Measurements from ENCODE around the gene RAPGEF5.

DNA sequence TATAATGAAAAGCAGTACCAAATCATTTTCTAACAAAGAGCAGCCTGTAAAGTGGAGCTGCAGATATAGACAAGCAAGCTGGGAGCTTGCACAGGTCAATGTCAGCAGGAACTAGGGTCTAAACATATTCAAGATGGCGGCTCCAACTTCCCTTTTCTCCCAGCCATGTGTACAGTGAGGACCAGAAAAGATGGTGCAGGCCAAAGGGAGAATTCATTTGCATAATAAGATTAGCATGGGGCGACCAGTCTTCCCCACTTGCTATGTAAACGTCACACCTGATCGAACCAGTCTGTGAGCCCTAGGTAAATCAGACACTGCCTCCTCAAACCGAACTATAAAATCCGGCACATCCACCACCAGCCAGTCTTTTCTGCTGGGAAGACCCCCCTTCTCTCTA is 4.4 kb upstream of the RAPGEF5 start:
- TF ChIP-seq, protein P1, sequence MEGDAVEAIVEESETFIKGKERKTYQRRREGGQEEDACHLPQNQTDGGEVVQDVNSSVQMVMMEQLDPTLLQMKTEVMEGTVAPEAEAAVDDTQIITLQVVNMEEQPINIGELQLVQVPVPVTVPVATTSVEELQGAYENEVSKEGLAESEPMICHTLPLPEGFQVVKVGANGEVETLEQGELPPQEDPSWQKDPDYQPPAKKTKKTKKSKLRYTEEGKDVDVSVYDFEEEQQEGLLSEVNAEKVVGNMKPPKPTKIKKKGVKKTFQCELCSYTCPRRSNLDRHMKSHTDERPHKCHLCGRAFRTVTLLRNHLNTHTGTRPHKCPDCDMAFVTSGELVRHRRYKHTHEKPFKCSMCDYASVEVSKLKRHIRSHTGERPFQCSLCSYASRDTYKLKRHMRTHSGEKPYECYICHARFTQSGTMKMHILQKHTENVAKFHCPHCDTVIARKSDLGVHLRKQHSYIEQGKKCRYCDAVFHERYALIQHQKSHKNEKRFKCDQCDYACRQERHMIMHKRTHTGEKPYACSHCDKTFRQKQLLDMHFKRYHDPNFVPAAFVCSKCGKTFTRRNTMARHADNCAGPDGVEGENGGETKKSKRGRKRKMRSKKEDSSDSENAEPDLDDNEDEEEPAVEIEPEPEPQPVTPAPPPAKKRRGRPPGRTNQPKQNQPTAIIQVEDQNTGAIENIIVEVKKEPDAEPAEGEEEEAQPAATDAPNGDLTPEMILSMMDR (IDR thresholded peaks at IDR 0.05 in 4 of 5, conservative IDR thresholded peaks at IDR 0.05 in 1 of 5), result no peak
- TF ChIP-seq POLR2A (IDR thresholded peaks at IDR 0.05), result no peak

All from gastrocnemius medialis (tissue), 4 donors.